SU-DHL-6 (cell line): ENCODE measurements around the gene OTOS.

Experiments used
- H2AFZ ChIP-seq: fragments of 200-600 bp; sonication (generic); 2 replicates; pipeline ENCODE4 v1.6.1; 2014; ENCODE audit warnings: low read depth, mild to moderate bottlenecking, moderate library complexity, mixed read lengths, antibody characterized with exemption, low read length; ENCODE audit not compliant: severe bottlenecking
- H3F3A ChIP-seq: fragments of 200-600 bp; shearing (Covaris generic); 2 replicates; pipeline ENCODE4 v1.6.0; 2016; ENCODE audit warnings: antibody characterized with exemption, mild to moderate bottlenecking; ENCODE audit not compliant: insufficient read depth
- H3K27ac ChIP-seq: fragments of 200-600 bp; sonication (generic); 2 replicates; pipeline ENCODE4 v1.5.1; 2016; ENCODE audit warnings: low read depth, mild to moderate bottlenecking, low read length, moderate library complexity, mixed read lengths
- H3K27me3 ChIP-seq: fragments of 200-600 bp; sonication (generic), shearing (Covaris generic); 2 replicates; pipeline ENCODE4 v1.6.0; 2014; ENCODE audit warnings: mild to moderate bottlenecking, low read length
- H3K36me3 ChIP-seq: fragments of 200-600 bp; sonication (generic); 2 replicates; pipeline ENCODE4 v1.6.1; 2014; ENCODE audit warnings: mild to moderate bottlenecking, low read length, mixed read lengths
- H3K4me2 ChIP-seq: fragments of 300-600, 200-600 bp; shearing (Covaris generic), sonication (generic); 2 replicates; pipeline ENCODE4 v1.6.0; 2014; ENCODE audit warnings: low read length, low read depth, mild to moderate bottlenecking; ENCODE audit not compliant: poor library complexity, severe bottlenecking
- H3K4me3 ChIP-seq: fragments of 200-600 bp; sonication (generic); 2 replicates; pipeline ENCODE4 v1.5.1; 2014; ENCODE audit warnings: antibody characterized with exemption, low read length, mild to moderate bottlenecking, mixed read lengths; ENCODE audit not compliant: insufficient read depth, poor library complexity, severe bottlenecking
- H3K79me2 ChIP-seq: fragments of 200-600 bp; sonication (generic); 2 replicates; pipeline ENCODE4 v1.6.1; 2014; ENCODE audit warnings: mild to moderate bottlenecking, low read length, moderate library complexity; ENCODE audit not compliant: insufficient read depth
- H3K9ac ChIP-seq: fragments of 200-600 bp; sonication (generic); 2 replicates; pipeline ENCODE4 v1.7.0; 2014; ENCODE audit warnings: mild to moderate bottlenecking, low read length
- H3K9me2 ChIP-seq: fragments of 200-600 bp; sonication (generic); replicated peaks from 2 replicates; pipeline ENCODE4 v1.6.1; 2014; ENCODE audit warnings: low read length; ENCODE audit not compliant: insufficient read depth
- H3K9me3 ChIP-seq: fragments of 200-600 bp; sonication (generic); 2 replicates; pipeline ENCODE4 v1.6.1; 2014; ENCODE audit warnings: low read length, mixed read lengths; ENCODE audit not compliant: insufficient read depth
- H4K20me1 ChIP-seq: fragments of 200-600 bp; sonication (generic); 2 replicates; pipeline ENCODE4 v1.6.1; 2014; ENCODE audit warnings: low read depth, mild to moderate bottlenecking, antibody characterized with exemption, low read length, moderate library complexity, mixed read lengths
- EZH2phosphoT487 ChIP-seq: fragments of 200-600 bp; sonication (generic), shearing (Covaris generic); conservative IDR thresholded peaks from 2 replicates; pipeline ENCODE4 v1.6.1; 2018; ENCODE audit warnings: mild to moderate bottlenecking, antibody characterized with exemption, low read length, moderate library complexity, mixed read lengths
- TF ChIP-seq, protein P1 (sequence below): fragments of 200-600 bp; sonication (generic); IDR thresholded peaks from one replicate; pipeline ENCODE4 v1.5.1; 2017; ENCODE audit warnings: antibody characterized with exemption, mild to moderate bottlenecking, low read length, moderate library complexity; ENCODE audit not compliant: insufficient read depth, poor library complexity, severe bottlenecking

OTOS gene

DNA sequence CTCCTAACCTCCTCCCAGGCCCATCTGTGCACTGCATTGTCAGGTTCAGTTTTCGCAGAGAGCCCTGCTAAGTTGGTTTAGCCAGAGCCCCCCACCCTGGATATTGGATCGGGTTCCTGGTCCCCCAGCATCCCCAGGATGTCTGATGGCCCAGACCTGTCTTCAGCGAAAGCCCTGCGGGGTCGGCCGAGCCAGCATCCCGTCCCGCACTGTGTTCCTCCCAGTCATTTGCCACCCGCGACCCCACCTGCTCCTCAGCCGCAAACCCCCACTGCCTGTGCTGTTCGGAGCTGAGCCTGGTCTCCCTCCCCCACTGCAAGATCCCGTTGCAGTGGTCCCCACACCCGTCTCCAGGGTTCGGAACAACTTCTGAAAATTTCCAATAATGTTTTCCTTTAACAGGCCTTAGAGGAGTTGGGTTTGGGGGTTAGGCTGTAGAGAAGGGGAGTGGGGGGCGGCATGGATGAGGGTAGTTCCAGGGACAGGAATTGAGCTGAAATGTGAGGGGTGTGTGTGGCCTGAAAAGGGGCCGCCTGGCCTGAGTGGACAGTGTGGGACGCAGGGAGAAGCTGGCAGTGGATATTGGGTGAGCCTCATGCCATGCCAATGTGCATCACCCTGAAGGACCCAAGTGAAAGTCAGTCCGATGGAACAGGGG, 2.7 kb downstream of the OTOS start:
- no peak overlapping the region for H3K27ac ChIP-seq

DNA sequence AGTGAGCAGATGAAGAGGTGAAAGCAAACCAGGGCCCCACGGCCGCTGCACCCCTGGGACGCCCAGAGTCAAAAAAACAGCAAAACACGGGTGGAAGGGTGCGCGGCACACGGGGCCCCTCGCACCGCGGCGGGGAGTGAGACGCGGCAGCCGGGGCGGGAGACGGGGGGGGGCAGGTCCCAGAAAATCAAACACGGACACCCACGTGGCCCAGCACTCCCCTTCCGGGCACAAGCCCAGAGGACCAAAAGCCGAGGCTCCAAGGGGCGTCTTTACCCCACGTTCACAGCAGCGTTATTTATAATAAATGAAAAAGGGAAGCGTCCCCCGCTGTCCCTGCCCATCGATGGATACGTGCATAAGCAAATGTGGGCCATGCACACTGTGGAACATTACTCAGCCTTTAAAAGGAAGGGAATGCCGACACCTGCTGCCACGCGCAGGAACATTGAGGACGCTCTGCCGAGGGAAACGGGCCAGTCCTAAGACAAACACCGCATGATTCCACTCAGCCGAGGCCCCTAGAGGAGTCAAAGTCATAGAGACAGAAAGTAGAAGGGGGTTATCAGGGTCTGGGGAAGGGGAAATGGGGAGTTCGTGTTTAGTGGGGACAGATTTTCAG, 3.7 kb downstream of the OTOS start:
- H3K4me2 ChIP-seq, result peak overlapping the region; percentile 90
- no peaks in the 10 kb centered on the region for H3F3A ChIP-seq
- H4K20me1 ChIP-seq, result no peaks in the 10 kb centered on the region
- H3K27me3 ChIP-seq, result no peaks in the 10 kb centered on the region
- peaks cover 19% of the 10 kb centered on the region for H3K79me2 ChIP-seq
- no peak overlapping the region for H3K27ac ChIP-seq
- peak overlapping the region; percentile 93 for H3K9ac ChIP-seq
- TF ChIP-seq, protein P1, sequence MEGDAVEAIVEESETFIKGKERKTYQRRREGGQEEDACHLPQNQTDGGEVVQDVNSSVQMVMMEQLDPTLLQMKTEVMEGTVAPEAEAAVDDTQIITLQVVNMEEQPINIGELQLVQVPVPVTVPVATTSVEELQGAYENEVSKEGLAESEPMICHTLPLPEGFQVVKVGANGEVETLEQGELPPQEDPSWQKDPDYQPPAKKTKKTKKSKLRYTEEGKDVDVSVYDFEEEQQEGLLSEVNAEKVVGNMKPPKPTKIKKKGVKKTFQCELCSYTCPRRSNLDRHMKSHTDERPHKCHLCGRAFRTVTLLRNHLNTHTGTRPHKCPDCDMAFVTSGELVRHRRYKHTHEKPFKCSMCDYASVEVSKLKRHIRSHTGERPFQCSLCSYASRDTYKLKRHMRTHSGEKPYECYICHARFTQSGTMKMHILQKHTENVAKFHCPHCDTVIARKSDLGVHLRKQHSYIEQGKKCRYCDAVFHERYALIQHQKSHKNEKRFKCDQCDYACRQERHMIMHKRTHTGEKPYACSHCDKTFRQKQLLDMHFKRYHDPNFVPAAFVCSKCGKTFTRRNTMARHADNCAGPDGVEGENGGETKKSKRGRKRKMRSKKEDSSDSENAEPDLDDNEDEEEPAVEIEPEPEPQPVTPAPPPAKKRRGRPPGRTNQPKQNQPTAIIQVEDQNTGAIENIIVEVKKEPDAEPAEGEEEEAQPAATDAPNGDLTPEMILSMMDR, result no peak
- TF ChIP-seq EZH2phosphoT487, result no peak
- no peaks in the 10 kb centered on the region for H3K9me3 ChIP-seq
- H3K36me3 ChIP-seq, result no peaks in the 10 kb centered on the region
- H3K4me3 ChIP-seq, result peak overlapping the region; percentile 97
- no peaks in the 10 kb centered on the region for H3K9me2 ChIP-seq
- H2AFZ ChIP-seq, result peak overlapping the region; percentile 95

More for the DNA sequence above, 2.7 kb downstream of the OTOS start:
- H3K9me3 ChIP-seq, result no peaks in the 10 kb centered on the region
- H3K36me3 ChIP-seq, result no peaks in the 10 kb centered on the region
- no peak for TF ChIP-seq EZH2phosphoT487
- TF ChIP-seq, protein P1, result no peak
- H3K4me3 ChIP-seq, result no peak overlapping the region
- no peaks in the 10 kb centered on the region for H4K20me1 ChIP-seq
- H3K79me2 ChIP-seq, result peaks cover 19% of the 10 kb centered on the region
- no peaks in the 10 kb centered on the region for H3K27me3 ChIP-seq
- no peaks in the 10 kb centered on the region for H3K9me2 ChIP-seq
- no peaks in the 10 kb centered on the region for H3F3A ChIP-seq
- H3K9ac ChIP-seq, result no peak overlapping the region
- H2AFZ ChIP-seq, result no peak overlapping the region
- H3K4me2 ChIP-seq, result no peak overlapping the region

DNA sequence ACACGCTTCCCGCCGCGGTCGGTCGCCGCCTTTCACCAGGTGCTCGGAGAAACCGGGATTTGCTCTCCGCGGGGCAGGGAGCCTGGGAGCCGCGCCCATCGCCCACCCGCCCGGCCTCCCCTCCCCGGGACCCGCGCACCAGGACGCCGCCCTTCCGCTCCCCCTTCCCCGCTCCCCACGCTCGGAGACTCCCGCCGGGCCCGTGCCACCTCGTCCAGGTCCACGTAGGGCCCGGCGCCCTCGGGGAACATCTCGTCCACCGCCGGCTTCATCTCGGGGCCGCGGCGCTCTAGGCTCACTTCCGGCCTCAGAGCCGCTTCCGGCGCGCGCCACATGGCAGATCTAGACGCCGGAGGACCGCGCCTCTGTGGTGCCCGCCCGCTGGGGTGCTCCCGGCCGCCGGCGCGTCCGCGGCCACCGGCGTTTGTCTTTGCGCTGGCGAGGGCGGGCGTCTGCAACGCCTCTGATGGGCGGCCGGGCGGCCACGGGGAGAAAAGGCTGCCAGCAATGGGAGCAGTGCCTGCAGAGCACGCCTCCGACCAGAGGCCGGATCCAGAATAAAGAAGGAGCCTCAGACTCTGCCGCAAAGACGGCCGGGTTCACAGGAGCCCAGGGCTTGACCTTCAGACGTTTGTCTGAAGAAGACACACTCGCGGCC, 4.3 kb downstream of the OTOS start, which contains the start of gene COPS9:
COPS9 (minus strand) TSS at position 293 of the 658 bp plus-strand sequence; CDS start at position 272, 21 bp downstream.
- Histone ChIP-seq H3K27me3 (no peaks in the 10 kb centered on the region), H3K9me2 (no peaks in the 10 kb centered on the region), H3F3A (no peaks in the 10 kb centered on the region), H2AFZ (peak within 1 kb of the TSS; percentile 95), H3K9me3 (no peaks in the 10 kb centered on the region), H3K27ac (no peak within 1 kb of the TSS), H3K79me2 (peaks cover 19% of the 10 kb centered on the region), H4K20me1 (no peaks in the 10 kb centered on the region), H3K36me3 (no peaks in the 10 kb centered on the region), H3K9ac (peak within 1 kb of the TSS; percentile 93), H3K4me3 (peak within 1 kb of the TSS; percentile 97), H3K4me2 (peak within 1 kb of the TSS; percentile 90)
- TF ChIP-seq, protein P1, result no peak
- no peak for TF ChIP-seq EZH2phosphoT487
